NK-92 (cell line): Measurements from ENCODE around the gene THSD7B.
"Not testable (repeated sequence)": the region's sequence is repeated elsewhere in the genome, so short reads cannot be mapped to it uniquely, and the experiment has no call there.

ENCODE experiments used
- DNase-seq: peaks from one replicate; lab custom pipeline; 2025; ENCODE audit not compliant: unreplicated experiment; lab: John Stamatoyannopoulos, UW

Gene THSD7B

GRCh38 chr2:137238065-137238464 is 472.7 kb downstream of the THSD7B start:
- no peak for DNase-seq

- no peak for DNase-seq
Observed at GRCh38 chr2:137249463-137250130, 484.3 kb downstream of the THSD7B start.

GRCh38 chr2:137250401-137250800 is 485.1 kb downstream of the THSD7B start:
- DNase-seq = no peak

DNA sequence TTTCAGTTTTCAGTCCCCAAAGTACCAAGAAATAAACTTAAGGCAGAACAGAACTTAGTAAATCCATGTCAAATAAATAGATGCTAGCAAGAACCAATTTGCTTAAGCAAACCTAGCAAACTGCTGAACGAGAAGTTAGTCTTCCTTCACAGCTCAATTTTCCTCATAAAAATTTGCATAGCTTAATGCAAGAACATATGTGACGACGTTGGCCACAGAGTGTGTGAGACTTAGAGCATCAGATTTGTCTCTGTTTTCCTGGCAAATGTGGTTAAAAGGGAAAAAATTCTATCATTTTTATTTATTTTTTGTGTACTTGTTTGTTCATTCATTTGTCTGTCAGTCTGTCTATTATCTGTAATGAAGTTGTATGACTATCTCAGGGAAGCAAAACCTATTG is 485.7 kb downstream of the THSD7B start:
- no peak for DNase-seq

- DNase-seq = no peak
Observed at GRCh38 chr2:137252934-137253333, 487.6 kb downstream of the THSD7B start.

GRCh38 chr2:137254052-137254451 is 488.7 kb downstream of the THSD7B start:
- DNase-seq = no peak

- no peak for DNase-seq
Observed at GRCh38 chr2:137255345-137255744, 490.0 kb downstream of the THSD7B start.

GRCh38 chr2:137255990-137256389 is 490.6 kb downstream of the THSD7B start:
- no peak for DNase-seq

DNA sequence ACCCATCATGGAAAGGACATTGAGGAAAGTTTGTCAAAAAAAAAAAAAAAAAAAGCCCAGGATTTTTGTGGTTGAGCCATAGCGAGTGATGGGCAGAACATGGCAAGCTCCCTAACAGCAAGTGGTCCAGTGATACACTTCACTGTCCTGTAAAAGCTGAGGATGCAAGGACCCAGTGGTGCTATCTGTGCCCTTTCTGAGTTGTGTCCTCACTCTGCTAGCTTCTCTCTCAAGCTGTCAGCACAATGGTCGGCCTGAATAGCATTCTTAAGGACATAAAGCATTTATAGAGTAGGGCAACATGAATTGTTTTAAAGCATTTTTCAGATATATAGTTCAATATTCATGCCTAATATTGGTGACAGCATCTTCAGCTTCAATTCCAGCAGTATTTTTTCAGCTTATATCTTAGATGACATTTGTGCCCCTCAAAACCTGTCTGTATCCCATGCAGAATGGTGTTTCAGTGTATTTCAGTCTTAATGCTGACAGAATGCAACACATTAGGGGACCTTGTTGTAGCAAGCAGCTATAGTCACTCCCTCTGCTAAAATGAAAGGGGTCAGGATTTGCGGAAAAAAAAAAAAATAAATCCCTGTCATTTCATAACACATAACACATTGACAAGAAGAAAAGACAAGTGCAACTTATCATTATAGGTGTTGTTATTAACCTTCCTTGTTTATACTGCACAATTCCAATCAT is 496.7 kb downstream of the THSD7B start:
- DNase-seq = no peak

DNA sequence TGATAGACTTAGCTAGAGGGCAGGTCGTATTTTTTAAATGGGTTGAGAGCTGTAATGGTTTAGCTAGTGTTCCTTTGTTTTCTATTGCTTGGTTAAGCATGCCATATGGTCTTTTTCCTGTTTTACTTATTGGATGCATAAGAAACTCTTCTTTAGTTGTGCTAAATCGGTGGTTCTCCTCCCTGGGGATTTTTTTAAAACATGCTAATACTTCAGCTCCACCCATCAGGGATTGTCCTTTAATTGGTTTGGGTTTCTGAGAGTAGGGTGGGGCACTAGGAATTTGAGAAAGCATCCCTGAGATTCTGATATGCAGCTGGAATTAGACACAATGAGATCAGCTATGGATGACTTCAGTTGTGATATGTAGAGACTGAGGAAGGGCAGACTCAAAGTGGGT is 497.2 kb downstream of the THSD7B start:
- no peak for DNase-seq

DNA sequence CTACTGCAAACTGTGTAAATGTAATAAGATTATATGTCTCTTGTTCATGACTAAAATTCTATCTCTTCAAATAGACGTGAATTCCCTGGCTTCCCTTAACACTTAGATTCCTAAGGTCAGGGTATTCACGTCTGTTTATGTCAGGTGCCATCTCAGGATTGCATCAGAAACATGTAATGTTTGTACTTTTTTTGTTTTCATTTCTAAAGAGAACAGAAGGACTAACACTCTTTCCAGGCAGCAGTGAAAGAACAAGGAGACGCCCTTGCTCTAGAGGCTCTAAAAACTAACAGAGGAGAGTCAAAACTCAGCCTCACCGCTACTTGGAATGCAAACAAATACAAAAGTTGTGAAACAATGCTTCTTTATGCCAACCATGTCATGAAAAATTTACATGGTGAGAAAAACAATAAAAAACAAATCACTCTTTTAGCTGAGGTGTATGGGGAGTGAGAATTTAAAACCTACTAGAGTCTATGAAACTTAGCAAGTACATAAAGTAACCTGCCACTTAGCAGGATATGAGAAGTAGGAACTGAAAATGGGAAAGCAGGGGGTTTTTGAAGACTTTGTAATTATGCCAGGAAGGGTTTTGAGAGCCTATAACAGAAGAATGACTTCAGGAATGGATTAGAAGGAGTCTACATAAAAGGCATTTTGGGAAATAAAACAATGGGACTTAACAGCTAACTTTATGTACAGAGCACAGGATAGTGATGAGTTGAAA is 522.7 kb downstream of the THSD7B start:
- no peak for DNase-seq

GRCh38 chr2:137291836-137292570 is 526.7 kb downstream of the THSD7B start:
- no peak for DNase-seq

DNA sequence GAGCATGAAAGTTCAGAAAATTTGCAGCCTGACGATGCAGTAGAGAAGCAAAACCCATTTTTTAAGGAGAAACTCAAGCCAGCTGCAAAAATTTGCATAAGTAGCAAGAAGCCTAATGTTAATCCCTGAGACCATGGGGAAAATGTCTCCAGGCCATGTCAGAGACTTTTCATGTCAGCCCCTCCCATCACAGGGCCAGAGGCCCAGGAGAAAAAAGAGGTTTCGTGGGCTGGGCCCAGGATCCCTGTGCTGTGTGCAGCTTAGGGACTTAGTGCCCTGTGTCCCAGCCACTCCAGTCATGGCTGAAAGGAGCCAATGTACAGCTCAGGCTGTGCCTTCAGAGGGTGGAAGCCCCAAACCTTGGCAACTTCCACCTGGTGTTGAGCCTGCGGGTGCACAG is 533.0 kb downstream of the THSD7B start:
- DNase-seq = no peak

GRCh38 chr2:137300987-137301386 is 535.6 kb downstream of the THSD7B start:
- DNase-seq = no peak

- no peak for DNase-seq
Observed at GRCh38 chr2:137302957-137303356, 537.6 kb downstream of the THSD7B start.

DNA sequence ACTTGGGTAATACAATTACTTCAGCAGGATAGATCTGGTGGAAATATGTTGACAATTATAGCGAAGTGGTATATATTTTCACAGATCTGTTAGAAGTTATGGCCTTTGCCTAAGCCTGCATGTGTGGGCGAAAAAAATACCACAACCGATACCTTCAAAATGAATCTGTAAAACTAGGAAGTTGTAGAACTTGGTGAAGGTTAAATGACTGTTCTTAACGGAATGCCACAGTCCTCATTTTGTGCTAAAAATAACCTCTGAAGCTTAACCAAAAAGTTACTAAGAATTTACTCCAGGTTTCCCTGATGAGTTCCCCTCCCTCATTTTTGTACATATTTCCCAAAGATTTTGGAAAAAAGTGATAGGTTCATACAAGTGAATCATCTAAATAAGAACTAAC is 550.7 kb downstream of the THSD7B start:
- no peak for DNase-seq

- no peak for DNase-seq
Observed at GRCh38 chr2:137321566-137321965, 556.2 kb downstream of the THSD7B start.

DNA sequence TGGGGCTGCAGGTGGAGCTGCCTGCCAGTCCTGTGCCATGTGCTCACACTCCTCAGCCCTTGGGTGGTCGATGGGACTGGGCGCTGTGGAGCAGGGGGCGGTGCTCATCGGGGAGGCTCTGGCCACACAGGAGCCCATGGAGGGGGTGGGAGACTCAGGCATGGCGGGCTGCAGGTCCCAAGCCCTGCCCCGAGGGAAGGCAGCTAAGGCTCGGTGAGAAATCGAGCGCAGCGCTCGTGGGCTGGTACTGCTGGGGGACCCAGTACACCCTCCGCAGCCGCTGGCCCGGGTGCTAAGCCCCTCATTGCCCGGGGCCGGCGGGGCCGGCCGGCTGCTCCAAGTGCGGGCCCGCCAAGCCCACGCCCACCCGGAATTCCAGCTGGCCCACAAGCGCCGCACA is 566.2 kb downstream of the THSD7B start:
- not testable (repeated sequence) for DNase-seq

GRCh38 chr2:137333386-137334165 is 568.2 kb downstream of the THSD7B start:
- no peak for DNase-seq

GRCh38 chr2:137336067-137336466 is 570.7 kb downstream of the THSD7B start:
- no peak for DNase-seq

DNA sequence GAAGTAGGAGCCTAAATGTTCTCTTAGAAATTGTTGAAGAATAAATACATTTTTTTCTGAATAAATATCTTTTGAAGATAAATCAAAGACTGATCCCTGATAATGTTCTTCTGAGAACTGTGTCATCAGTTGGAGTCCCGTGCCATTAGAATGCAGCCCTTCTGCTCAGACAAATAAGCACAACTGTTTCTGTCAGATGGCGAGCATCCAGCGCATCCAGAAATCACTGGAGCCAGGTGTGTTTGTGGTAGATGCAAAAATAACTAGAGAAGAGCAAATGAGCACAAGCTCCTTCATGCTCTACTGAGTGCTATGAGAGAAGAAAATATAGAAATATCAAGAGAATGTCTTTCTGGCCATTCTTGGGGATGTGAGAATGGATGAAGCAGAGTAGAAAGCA is 573.7 kb downstream of the THSD7B start:
- DNase-seq = no peak
